MM.1S (cell line): ENCODE data around the gene UACA.
"Not testable (repeated sequence)": the region's sequence is repeated elsewhere in the genome, so short reads cannot be mapped to it uniquely, and the experiment has no call there.

Source experiments
- DNase-seq: peaks from one replicate; pipeline ENCODE4 v3.0.0-alpha.2; 2015
- H2AFZ ChIP-seq: fragments of 300-600 bp; sonication (generic); 2 replicates; pipeline ENCODE4 v1.6.0; 2016; ENCODE audit warnings: antibody characterized with exemption, low read length
- H3F3A ChIP-seq: fragments of 300-600 bp; sonication (generic); 2 replicates; pipeline ENCODE4 v1.6.1; 2016; ENCODE audit warnings: mild to moderate bottlenecking, antibody characterized with exemption, low read length, moderate library complexity, mixed read lengths; ENCODE audit not compliant: insufficient read depth
- H3K27ac ChIP-seq: fragments of 300-600 bp; sonication (generic); 2 replicates; pipeline ENCODE4 v1.5.1; 2016; ENCODE audit warnings: mild to moderate bottlenecking, low read length
- H3K27me3 ChIP-seq: fragments of 300-600 bp; sonication (generic); replicated peaks from 2 replicates; pipeline ENCODE4 v1.6.0; 2016; ENCODE audit warnings: low read length; ENCODE audit not compliant: insufficient read depth
- H3K36me3 ChIP-seq: fragments of 300-600 bp; sonication (generic); replicated peaks from 2 replicates; pipeline ENCODE4 v1.6.1; 2016; ENCODE audit warnings: mild to moderate bottlenecking, low read length, mixed read lengths; ENCODE audit not compliant: insufficient read depth
- H3K4me1 ChIP-seq: fragments of 300-600 bp; sonication (generic); 2 replicates; pipeline ENCODE4 v1.6.1; 2016; ENCODE audit warnings: low read length, mixed read lengths
- H3K4me2 ChIP-seq: fragments of 300-600 bp; sonication (generic); 2 replicates; pipeline ENCODE4 v1.6.0; 2016; ENCODE audit warnings: low read depth, low read length
- H3K4me3 ChIP-seq: fragments of 300-600 bp; sonication (generic); 2 replicates; pipeline ENCODE4 v1.5.1; 2016; ENCODE audit warnings: low read length, mixed read lengths
- H3K79me2 ChIP-seq: fragments of 300-600 bp; sonication (generic); 2 replicates; pipeline ENCODE4 v1.6.1; 2016; ENCODE audit warnings: mixed run types, low read length, mixed read lengths
- H3K9ac ChIP-seq: fragments of 300-600 bp; sonication (generic); 2 replicates; pipeline ENCODE4 v1.6.1; 2016; ENCODE audit warnings: low read length, mixed read lengths
- H3K9me2 ChIP-seq: fragments of 300-600 bp; sonication (generic); replicated peaks from 2 replicates; pipeline ENCODE4 v1.6.1; 2016; ENCODE audit warnings: mild to moderate bottlenecking, low read length, mixed read lengths; ENCODE audit not compliant: insufficient read depth
- H3K9me3 ChIP-seq: fragments of 300-600 bp; sonication (generic); replicated peaks from 2 replicates; pipeline ENCODE4 v1.6.1; 2016; ENCODE audit warnings: mild to moderate bottlenecking, low read length, mixed read lengths; ENCODE audit not compliant: insufficient read depth
- H4K20me1 ChIP-seq: fragments of 300-600 bp; sonication (generic); 2 replicates; pipeline ENCODE4 v1.6.1; 2016; ENCODE audit warnings: mild to moderate bottlenecking, low read length, moderate library complexity, mixed read lengths; ENCODE audit not compliant: insufficient read depth
- EZH2 ChIP-seq: fragments of 300-600 bp; sonication (generic); optimal IDR thresholded peaks from 2 replicates; pipeline ENCODE3; 2017; ENCODE audit warnings: low read depth, mild to moderate bottlenecking, antibody characterized with exemption, low read length, mixed read lengths
- EZH2phosphoT487 ChIP-seq: fragments of 300-600 bp; sonication (generic); IDR thresholded peaks from 2 replicates; pipeline ENCODE4 v1.6.1; 2018; ENCODE audit warnings: antibody characterized with exemption, low read length
- TF ChIP-seq, protein P1 (sequence below): fragments of 300-600 bp; sonication (generic); IDR thresholded peaks from 2 replicates; pipeline ENCODE4 v1.5.1; 2016; ENCODE audit warnings: antibody characterized with exemption, low read length, mixed read lengths

Gene UACA

DNA sequence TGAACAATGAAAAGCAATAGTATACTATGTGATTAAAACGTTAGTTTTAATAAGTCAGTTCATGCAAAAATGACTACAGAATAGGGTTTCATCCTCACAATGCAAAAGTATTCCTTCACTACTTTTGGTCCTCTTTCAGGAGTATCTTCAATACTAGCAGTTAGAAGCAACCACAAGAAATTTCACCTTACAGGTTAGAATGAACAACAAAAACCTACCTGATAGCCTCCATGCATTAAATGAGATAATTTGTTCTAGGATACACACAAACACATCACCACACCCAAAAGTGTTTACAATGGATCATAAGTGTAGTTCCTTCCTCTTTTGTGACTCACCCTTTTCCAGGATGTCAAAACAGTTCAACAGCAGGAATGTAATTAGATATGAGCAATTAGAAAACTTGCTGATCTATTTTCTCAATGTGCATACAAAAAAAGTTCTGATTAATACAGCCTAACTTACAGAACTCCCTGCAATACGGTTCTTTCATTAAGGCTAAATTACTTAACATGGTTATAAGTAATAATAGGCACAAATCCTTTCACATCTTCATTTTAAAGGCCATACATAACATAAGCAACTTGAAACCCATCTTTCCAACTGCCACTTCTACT lies 21.6 kb downstream of the UACA start:
- Histone ChIP-seq H2AFZ (no peak overlapping the region), H3K36me3 (no peaks in the 10 kb centered on the region), H3K27me3 (no peaks in the 10 kb centered on the region), H3K4me1 (0 out of 2 replicates have a peak, but pooled peaks cover 3% of the 10 kb centered on the region), H3K4me3 (no peak overlapping the region), H3K9me3 (no peaks in the 10 kb centered on the region), H3K9ac (no peak overlapping the region), H3K27ac (no peak overlapping the region), H3K9me2 (no peaks in the 10 kb centered on the region), H3K79me2 (no peaks in the 10 kb centered on the region), H3K4me2 (no peak overlapping the region), H3F3A (no peaks in the 10 kb centered on the region), H4K20me1 (no peaks in the 10 kb centered on the region)
- TF ChIP-seq EZH2phosphoT487: no peak
- TF ChIP-seq, protein P1, sequence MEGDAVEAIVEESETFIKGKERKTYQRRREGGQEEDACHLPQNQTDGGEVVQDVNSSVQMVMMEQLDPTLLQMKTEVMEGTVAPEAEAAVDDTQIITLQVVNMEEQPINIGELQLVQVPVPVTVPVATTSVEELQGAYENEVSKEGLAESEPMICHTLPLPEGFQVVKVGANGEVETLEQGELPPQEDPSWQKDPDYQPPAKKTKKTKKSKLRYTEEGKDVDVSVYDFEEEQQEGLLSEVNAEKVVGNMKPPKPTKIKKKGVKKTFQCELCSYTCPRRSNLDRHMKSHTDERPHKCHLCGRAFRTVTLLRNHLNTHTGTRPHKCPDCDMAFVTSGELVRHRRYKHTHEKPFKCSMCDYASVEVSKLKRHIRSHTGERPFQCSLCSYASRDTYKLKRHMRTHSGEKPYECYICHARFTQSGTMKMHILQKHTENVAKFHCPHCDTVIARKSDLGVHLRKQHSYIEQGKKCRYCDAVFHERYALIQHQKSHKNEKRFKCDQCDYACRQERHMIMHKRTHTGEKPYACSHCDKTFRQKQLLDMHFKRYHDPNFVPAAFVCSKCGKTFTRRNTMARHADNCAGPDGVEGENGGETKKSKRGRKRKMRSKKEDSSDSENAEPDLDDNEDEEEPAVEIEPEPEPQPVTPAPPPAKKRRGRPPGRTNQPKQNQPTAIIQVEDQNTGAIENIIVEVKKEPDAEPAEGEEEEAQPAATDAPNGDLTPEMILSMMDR: no peak
- no peak for TF ChIP-seq EZH2
- DNase-seq: no peak

DNA sequence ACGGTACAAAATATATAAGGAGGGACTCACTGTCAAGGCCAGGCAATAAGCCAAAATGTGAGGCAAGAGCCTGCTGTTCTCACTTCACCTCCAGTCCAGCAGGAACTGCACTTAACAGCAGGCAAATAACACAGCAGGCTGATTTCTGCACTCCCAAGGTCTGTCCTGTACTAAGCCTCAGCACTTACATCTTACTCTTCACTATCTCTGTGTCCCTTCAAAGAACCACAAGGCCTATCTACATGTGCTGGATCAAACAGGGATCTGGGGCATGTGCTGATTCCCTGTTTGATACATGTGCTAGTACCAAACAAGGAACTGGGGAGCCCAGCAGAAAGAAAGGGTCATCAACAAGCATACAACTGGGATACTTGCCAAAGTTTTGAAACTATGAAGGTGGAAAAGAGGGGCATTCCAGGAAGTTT lies 22.2 kb downstream of the UACA start:
- no peaks in the 10 kb centered on the region for H4K20me1 ChIP-seq
- no peaks in the 10 kb centered on the region for H3K79me2 ChIP-seq
- H3K4me3 ChIP-seq: no peak overlapping the region
- no peak for DNase-seq
- H3K27ac ChIP-seq: no peak overlapping the region
- H2AFZ ChIP-seq: no peak overlapping the region
- H3K4me2 ChIP-seq: no peak overlapping the region
- H3K9me3 ChIP-seq: no peaks in the 10 kb centered on the region
- H3F3A ChIP-seq: no peaks in the 10 kb centered on the region
- no peaks in the 10 kb centered on the region for H3K9me2 ChIP-seq
- 0 out of 2 replicates have a peak, but pooled peaks cover 3% of the 10 kb centered on the region for H3K4me1 ChIP-seq
- no peak overlapping the region for H3K9ac ChIP-seq
- H3K36me3 ChIP-seq: no peaks in the 10 kb centered on the region
- TF ChIP-seq, protein P1: no peak
- H3K27me3 ChIP-seq: no peaks in the 10 kb centered on the region

DNA sequence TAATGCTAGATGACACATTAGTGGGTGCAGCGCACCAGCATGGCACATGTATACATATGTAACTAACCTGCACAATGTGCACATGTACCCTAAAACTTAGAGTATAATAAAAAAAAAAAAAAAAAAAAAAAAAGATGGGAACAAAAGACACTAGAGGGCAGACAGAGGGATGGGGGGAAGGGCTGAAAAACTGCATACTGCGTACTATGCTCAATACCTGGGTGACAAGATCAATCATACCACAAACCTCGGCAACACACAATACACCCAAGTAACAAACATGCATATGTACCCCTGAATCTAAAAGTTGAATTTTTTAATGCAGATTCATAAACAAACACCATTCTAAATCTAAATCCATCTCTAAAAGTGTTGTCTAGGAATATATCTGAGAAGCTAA lies 28.3 kb downstream of the UACA start:
- H3K9ac ChIP-seq, H3K9me2 ChIP-seq, H3K27ac ChIP-seq, H3K4me2 ChIP-seq, H3K9me3 ChIP-seq, H4K20me1 ChIP-seq, DNase-seq, H3F3A ChIP-seq, H3K4me3 ChIP-seq, H3K79me2 ChIP-seq, H3K27me3 ChIP-seq, H3K4me1 ChIP-seq, H2AFZ ChIP-seq, H3K36me3 ChIP-seq: not testable (repeated sequence)

DNA sequence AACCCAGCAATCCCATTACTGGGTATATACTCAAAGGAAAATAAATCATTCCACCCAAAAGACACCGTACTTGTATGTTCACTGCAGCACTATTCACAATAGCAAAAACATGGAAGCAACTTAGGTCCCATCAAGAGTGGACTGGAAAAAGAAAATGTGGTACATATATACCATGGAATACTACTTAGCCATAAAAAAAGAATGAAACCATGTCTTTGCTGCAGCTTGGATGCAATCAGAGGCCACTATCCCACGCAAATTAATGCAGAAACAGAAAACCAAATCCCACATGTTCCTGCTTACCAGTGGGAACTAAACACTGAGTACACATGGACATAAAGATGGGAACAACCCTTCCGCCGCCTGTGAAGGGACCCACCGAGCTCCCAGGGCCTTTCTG lies 34.2 kb downstream of the UACA start:
- TF ChIP-seq, protein P1: no peak
- no peak for TF ChIP-seq EZH2
- no peak for TF ChIP-seq EZH2phosphoT487
- DNase-seq: no peak
- no peaks in the 10 kb centered on the region for H3K79me2 ChIP-seq
- H3K9me3 ChIP-seq: no peaks in the 10 kb centered on the region
- H3K9me2 ChIP-seq: no peaks in the 10 kb centered on the region
- no peak overlapping the region for H3K27ac ChIP-seq
- no peaks in the 10 kb centered on the region for H4K20me1 ChIP-seq
- H3K4me1 ChIP-seq: no peaks in the 10 kb centered on the region
- no peaks in the 10 kb centered on the region for H3F3A ChIP-seq
- no peak overlapping the region for H3K4me2 ChIP-seq
- H3K9ac ChIP-seq: no peak overlapping the region
- H3K27me3 ChIP-seq: no peaks in the 10 kb centered on the region
- H3K4me3 ChIP-seq: no peak overlapping the region
- no peak overlapping the region for H2AFZ ChIP-seq
- no peaks in the 10 kb centered on the region for H3K36me3 ChIP-seq
